Activated naive CD4-positive, alpha-beta T cell treated with anti-CD3 and anti-CD28 coated beads, Interleukin-2, amount 50 U/mL, for 24 hours (primary cell): ENCODE measurements around the gene GALNT14.

Experiments
- H3K27ac Mint-ChIP-seq: one replicate; pipeline ENCODE4 v1.8.0; 2021; ENCODE audit warnings: mild to moderate bottlenecking, mixed read lengths
- H3K27me3 Mint-ChIP-seq: one replicate; pipeline ENCODE4 v1.8.0; 2021; ENCODE audit warnings: mixed read lengths
- H3K36me3 Mint-ChIP-seq: one replicate; pipeline ENCODE4 v1.8.0; 2021; ENCODE audit warnings: mixed read lengths
- H3K4me1 Mint-ChIP-seq: one replicate; pipeline ENCODE4 v1.8.0; 2021; ENCODE audit warnings: mixed read lengths
- H3K4me3 Mint-ChIP-seq: one replicate; pipeline ENCODE4 v1.8.0; 2021; ENCODE audit warnings: mild to moderate bottlenecking, mixed read lengths
- H3K9me3 Mint-ChIP-seq: one replicate; pipeline ENCODE4 v1.8.0; 2021; ENCODE audit warnings: mixed read lengths

GALNT14 gene

DNA sequence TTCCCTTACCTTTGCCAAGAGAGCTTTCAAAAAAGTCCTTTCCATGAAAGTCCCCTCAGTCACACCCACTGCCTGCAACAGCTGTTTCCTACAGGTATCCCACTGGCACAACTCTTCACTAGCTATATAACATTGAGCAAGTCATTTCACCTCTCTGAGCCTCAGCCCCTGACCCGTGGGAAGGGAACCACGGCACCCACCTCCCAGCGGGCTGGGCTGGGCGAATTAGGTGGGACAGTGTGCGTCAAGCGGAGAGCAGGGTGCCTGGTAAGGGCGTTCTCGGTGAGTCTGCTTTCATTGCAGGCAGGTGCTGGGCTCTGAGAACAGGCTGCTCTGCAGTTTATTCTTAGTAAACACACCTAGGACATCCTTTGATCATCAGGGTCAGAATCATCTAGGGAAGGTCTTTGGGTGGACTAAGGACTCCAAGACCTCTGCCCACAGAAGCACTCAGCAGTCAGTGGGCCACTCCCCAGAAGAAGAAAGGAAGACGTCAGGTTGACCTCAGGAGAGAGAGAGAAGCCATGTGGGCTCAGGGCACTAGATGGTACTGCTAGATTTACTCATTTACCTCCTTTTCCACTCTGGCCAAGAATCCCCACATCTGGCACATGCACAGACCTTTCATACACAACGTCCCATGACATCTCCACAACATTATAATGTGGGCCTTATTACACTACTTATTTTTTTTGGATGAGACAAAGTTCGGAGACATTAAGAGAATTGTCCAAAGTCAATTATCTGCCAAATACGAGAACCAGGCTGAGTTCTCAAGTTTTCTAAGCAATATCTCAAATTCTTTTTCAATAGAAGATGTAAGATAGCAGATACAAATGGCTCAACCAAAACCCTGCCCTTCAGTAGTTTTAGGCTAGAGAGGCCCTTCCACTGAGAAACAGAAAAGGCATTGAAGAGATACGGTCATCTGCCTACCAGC, 79.9 kb downstream of the GALNT14 start:
- H3K9me3 Mint-ChIP-seq, result no peaks in the 10 kb centered on the region
- H3K27me3 Mint-ChIP-seq, result no peaks in the 10 kb centered on the region
- H3K4me1 Mint-ChIP-seq, result no peaks in the 10 kb centered on the region
- no peaks in the 10 kb centered on the region for H3K36me3 Mint-ChIP-seq
- H3K27ac Mint-ChIP-seq, result no peak overlapping the region
- H3K4me3 Mint-ChIP-seq, result no peak overlapping the region

DNA sequence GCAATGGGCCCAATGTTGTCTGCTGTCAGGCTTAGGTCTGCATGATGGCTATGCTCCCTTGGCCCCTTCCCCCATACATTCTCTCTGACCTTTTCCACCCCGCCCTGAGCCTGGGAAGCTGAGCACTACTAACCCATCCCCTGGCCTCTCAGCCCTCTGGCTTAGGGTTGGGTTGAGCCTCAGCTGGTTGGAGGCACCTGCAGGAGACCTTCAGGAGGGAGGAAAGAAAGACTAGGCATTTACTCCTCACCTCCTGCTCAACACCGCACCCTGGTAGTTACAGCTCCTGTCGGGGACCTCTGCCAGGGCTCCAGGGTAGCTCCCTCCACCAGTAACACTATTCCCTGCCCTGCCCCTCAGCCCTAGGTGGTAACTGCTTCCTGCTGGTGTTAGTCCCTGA, 80.5 kb downstream of the GALNT14 start:
- H3K27ac Mint-ChIP-seq, result no peak overlapping the region
- H3K27me3 Mint-ChIP-seq, result no peaks in the 10 kb centered on the region
- no peaks in the 10 kb centered on the region for H3K9me3 Mint-ChIP-seq
- no peaks in the 10 kb centered on the region for H3K36me3 Mint-ChIP-seq
- no peaks in the 10 kb centered on the region for H3K4me1 Mint-ChIP-seq
- no peak overlapping the region for H3K4me3 Mint-ChIP-seq

DNA sequence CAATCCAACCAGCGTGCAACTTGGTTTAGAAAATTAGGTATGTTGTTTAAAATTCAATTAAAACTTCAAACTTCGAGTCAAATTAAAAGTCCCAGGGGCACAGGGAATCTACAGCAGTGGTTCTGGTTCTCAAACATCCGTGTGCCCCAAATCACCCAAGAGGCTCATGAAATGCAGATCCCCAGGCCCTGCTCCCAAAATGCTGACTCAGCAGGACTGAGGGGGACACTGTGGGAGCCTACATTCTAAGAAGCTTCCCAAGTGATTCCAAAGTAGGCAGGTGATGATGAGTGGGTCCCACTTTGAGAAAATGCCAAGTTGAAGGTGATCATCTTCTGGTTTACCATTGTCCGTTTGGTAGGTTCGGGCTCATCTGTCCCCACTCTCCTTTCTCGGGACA, 82.3 kb downstream of the GALNT14 start:
- no peaks in the 10 kb centered on the region for H3K27me3 Mint-ChIP-seq

GRCh38 chr2:31054842-31055388, 83.3 kb downstream of the GALNT14 start:
- no peaks in the 10 kb centered on the region for H3K36me3 Mint-ChIP-seq
- H3K4me1 Mint-ChIP-seq, result no peaks in the 10 kb centered on the region
- H3K27me3 Mint-ChIP-seq, result no peaks in the 10 kb centered on the region
- H3K4me3 Mint-ChIP-seq, result no peak overlapping the region
- no peaks in the 10 kb centered on the region for H3K9me3 Mint-ChIP-seq
- H3K27ac Mint-ChIP-seq, result no peak overlapping the region

More for the DNA sequence above, 82.3 kb downstream of the GALNT14 start:
- no peaks in the 10 kb centered on the region for H3K36me3 Mint-ChIP-seq
- no peaks in the 10 kb centered on the region for H3K9me3 Mint-ChIP-seq
- H3K27ac Mint-ChIP-seq, result no peak overlapping the region
- no peak overlapping the region for H3K4me3 Mint-ChIP-seq
- no peaks in the 10 kb centered on the region for H3K4me1 Mint-ChIP-seq

- Mint-ChIP-seq H3K27ac (no peak overlapping the region), H3K36me3 (no peaks in the 10 kb centered on the region), H3K4me3 (no peak overlapping the region), H3K4me1 (no peaks in the 10 kb centered on the region), H3K27me3 (no peaks in the 10 kb centered on the region), H3K9me3 (no peaks in the 10 kb centered on the region)
Observed at GRCh38 chr2:31053929-31054782, 84.1 kb downstream of the GALNT14 start.

GRCh38 chr2:31052284-31052683, 86.0 kb downstream of the GALNT14 start:
- peaks cover 1% of the 10 kb centered on the region for H3K27me3 Mint-ChIP-seq
- H3K4me3 Mint-ChIP-seq, result no peak overlapping the region
- H3K4me1 Mint-ChIP-seq, result no peaks in the 10 kb centered on the region
- no peaks in the 10 kb centered on the region for H3K36me3 Mint-ChIP-seq
- no peaks in the 10 kb centered on the region for H3K9me3 Mint-ChIP-seq
- no peak overlapping the region for H3K27ac Mint-ChIP-seq

DNA sequence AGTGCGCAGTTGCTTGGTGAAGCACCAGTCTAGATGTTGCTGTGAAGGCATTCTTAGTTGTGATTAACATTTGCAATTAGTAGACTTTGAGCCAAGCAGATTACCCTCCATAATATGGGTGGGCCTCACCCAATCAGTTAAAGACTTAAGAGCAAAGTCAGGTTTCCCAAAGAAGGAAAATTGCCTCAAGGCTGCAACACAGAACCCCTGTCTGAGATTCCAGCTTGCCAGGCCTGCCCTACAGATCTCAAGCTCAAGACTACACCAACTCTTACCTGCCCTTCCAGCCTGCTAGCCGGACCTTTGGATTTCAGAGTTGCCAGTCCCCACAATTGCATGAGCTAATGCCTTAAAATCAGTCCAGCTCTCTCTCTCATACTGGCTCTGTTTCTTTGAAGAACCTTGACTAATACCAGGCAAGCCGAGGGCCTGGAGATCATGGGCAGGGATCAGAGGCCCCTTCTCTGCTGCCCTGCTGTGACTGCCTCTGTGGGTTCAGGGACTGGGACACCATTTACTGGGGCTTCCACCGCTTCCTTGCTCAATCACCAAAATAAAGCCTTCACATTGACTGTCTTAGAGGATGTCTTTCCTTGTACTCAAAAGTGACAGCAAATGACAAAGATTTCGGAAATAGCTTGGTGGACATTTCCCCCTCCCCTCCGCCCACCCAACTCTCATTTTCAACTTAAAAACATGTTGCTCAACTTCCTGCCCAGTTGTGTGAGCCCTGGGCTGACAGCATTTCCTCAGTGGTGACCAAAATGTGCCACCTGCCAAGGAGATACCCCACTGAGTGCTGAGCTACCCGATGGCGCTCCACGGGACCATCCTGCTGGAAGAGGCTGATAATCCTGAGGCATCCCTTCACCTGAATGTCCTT, 86.7 kb downstream of the GALNT14 start:
- peaks cover 1% of the 10 kb centered on the region for H3K27me3 Mint-ChIP-seq
- H3K27ac Mint-ChIP-seq, result no peak overlapping the region
- no peaks in the 10 kb centered on the region for H3K9me3 Mint-ChIP-seq
- H3K36me3 Mint-ChIP-seq, result no peaks in the 10 kb centered on the region
- H3K4me1 Mint-ChIP-seq, result no peaks in the 10 kb centered on the region
- no peak overlapping the region for H3K4me3 Mint-ChIP-seq

- Mint-ChIP-seq H3K4me1 (no peaks in the 10 kb centered on the region), H3K27me3 (peaks cover 1% of the 10 kb centered on the region), H3K9me3 (no peaks in the 10 kb centered on the region), H3K27ac (no peak overlapping the region), H3K4me3 (no peak overlapping the region), H3K36me3 (no peaks in the 10 kb centered on the region)
Observed at GRCh38 chr2:31049916-31050588, 88.2 kb downstream of the GALNT14 start.

GRCh38 chr2:31049264-31049663, 89.0 kb downstream of the GALNT14 start:
- Mint-ChIP-seq H3K9me3 (no peaks in the 10 kb centered on the region), H3K4me1 (no peaks in the 10 kb centered on the region), H3K27me3 (peaks cover 1% of the 10 kb centered on the region), H3K4me3 (no peak overlapping the region), H3K27ac (no peak overlapping the region), H3K36me3 (no peaks in the 10 kb centered on the region)

- Mint-ChIP-seq H3K9me3 (no peaks in the 10 kb centered on the region), H3K4me1 (no peaks in the 10 kb centered on the region), H3K27ac (no peak overlapping the region), H3K4me3 (no peak overlapping the region), H3K27me3 (peaks cover 1% of the 10 kb centered on the region), H3K36me3 (no peaks in the 10 kb centered on the region)
Observed at GRCh38 chr2:31047599-31047998, 90.6 kb downstream of the GALNT14 start.

DNA sequence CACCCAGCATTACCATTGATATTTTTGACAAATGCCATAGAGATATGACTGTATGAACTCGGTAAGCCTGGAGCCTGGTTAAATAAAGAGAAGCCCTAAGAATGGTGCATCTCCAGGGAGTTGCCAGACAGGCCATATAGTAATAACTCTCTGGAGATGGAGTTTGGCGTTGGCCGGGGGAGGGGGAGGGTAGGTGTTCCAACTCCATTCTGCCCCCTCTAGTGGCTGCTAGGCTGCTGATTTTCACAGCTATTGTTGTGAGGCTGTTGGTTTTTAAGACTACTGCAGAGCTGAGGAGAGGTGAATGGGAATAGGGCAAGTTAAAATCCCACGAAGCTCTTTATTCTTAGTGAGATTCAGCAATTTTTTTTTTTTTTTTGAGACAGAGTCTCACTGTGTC, 99.9 kb downstream of the GALNT14 start:
- H3K36me3 Mint-ChIP-seq, result no peaks in the 10 kb centered on the region
- H3K4me1 Mint-ChIP-seq, result no peaks in the 10 kb centered on the region
- H3K9me3 Mint-ChIP-seq, result peaks cover 22% of the 10 kb centered on the region
- H3K4me3 Mint-ChIP-seq, result no peak overlapping the region
- no peak overlapping the region for H3K27ac Mint-ChIP-seq
- peaks cover 5% of the 10 kb centered on the region for H3K27me3 Mint-ChIP-seq

DNA sequence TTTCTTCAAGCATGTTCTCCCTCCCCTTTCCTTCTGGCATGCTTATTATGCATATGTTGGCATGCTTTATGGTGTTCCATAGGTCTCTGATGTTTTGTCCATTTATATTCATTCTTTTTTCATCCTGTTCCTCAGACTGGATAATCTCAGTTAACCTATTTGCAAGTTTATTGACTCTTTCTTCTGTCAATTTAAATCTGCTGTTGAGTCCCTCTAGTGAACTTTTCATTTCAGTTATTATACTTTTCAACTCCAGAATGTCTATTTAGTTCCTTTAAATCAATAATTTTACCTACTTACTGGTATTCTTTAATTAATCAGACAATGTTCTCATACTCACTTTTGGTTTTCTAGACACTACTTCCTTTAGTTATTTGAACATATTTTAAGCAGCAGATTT, 101.2 kb downstream of the GALNT14 start:
- H3K27me3 Mint-ChIP-seq, result peaks cover 5% of the 10 kb centered on the region

GRCh38 chr2:31033032-31033431, 105.2 kb downstream of the GALNT14 start:
- no peak overlapping the region for H3K27ac Mint-ChIP-seq
- H3K4me3 Mint-ChIP-seq, result no peak overlapping the region
- H3K9me3 Mint-ChIP-seq, result peaks cover 14% of the 10 kb centered on the region
- H3K27me3 Mint-ChIP-seq, result peaks cover 6% of the 10 kb centered on the region
- no peaks in the 10 kb centered on the region for H3K4me1 Mint-ChIP-seq
- H3K36me3 Mint-ChIP-seq, result no peaks in the 10 kb centered on the region

More for the DNA sequence above, 101.2 kb downstream of the GALNT14 start:
- no peak overlapping the region for H3K4me3 Mint-ChIP-seq
- H3K27ac Mint-ChIP-seq, result no peak overlapping the region
- peaks cover 22% of the 10 kb centered on the region for H3K9me3 Mint-ChIP-seq
- H3K4me1 Mint-ChIP-seq, result no peaks in the 10 kb centered on the region
- no peaks in the 10 kb centered on the region for H3K36me3 Mint-ChIP-seq

DNA sequence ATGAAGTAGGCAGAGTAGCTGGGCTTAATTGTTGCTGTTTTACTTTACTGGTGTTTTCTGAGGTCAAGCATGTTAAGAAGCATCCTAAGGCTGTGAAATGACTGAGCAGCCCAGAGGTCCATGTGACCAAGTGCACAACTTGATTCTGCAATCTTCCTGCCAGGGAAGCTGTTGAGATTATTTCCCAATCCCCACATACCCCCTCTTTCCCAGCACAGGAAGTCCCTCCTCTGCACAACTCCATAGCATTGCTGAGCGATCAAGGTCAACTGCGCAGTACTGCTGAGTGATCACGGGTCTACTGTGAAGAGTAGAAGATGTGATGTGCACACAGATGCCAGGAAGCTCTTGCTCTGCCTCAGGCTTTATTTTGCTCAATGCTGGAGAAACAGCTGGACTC, 105.8 kb downstream of the GALNT14 start:
- Mint-ChIP-seq H3K27me3 (peaks cover 6% of the 10 kb centered on the region), H3K27ac (no peak overlapping the region), H3K36me3 (no peaks in the 10 kb centered on the region), H3K9me3 (peaks cover 14% of the 10 kb centered on the region), H3K4me3 (no peak overlapping the region), H3K4me1 (no peaks in the 10 kb centered on the region)
